Activated CD4-positive, CD25-positive, alpha-beta regulatory T cell (primary cell): ENCODE results near the gene LRIT2.

ENCODE experiments used
- DNase-seq, 4 experiments: peaks; one replicate each; lab custom pipeline; 2025; lab: John Stamatoyannopoulos, UW

LRIT2 gene

DNA sequence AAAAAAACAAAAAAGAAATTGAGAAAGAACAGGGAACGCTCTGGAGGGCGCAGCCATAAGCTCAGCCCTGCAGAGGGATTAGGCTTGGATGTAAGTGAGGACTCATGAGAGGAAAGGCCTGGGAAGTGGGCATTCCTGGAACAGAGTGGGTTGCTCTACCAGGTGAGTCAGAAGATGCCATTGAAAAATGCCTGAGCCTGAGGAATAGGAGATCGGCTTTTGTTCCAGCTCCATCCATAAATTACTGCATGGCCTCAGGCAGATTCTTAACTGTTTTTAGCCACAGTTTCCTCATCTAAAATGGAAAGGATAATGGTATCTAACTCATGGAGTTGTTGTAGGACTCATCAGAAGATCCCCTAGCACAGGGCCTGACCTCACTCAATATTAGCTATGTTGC lies 18.4 kb upstream of the LRIT2 start:
- no peak for DNase-seq

DNA sequence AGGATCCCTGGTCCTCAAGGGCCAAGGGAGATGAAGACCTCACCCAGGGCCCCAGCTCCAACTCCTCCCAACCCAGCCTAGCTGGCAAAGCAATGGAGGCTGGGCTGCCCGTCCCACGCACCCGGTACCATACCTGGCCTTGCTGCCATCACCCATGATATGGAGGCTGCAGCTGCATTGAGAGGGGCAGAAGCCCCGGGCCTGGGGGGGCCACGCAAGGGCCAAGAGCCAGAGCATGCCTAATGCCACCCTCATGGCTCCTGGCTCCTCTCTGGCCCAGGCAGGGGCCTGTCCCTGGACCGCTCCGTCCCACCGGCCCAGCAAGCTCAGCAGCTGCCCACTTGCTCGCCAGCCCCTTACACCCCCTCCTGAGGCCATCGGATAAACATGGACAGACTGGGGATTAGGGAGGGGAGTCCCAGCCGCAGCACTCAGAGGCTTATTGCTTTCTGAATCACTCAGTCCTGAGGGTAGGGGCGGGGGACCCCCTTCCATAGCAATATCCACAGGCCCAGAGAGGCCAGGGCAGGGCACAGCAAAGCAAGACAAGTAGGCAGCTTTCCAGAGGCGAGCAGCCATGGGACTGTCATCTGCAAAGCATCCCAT lies 15.9 kb upstream of the LRIT2 start, which contains the start of gene LRIT1:
Gene LRIT1 (minus strand): TSS at position 362 of the 606 bp plus-strand sequence. CDS start 107 bp downstream, at position 255.
- no peak for DNase-seq

DNA sequence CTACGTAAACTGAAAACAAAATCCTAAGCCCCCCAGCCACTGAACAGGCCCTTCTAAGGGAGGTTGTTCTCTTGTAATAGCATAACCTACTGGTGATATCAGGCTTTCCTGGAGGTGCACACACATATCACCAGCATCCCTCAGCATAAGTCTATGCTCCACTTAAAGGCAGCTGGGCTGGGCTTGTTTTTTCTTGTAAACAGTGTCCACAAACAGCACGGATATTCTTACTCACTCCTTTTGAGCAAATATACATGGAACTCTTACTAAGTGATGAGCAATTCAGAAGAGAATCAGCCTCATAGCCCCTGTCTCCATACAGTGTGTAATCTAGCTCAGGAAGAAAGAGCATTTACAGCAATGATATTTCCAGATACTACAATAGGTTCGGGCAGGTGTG lies 13.6 kb upstream of the LRIT2 start:
- DNase-seq, result no peak

GRCh38 chr10:84237199-84238051 lies 12.1 kb upstream of the LRIT2 start:
- DNase-seq, result no peak

DNA sequence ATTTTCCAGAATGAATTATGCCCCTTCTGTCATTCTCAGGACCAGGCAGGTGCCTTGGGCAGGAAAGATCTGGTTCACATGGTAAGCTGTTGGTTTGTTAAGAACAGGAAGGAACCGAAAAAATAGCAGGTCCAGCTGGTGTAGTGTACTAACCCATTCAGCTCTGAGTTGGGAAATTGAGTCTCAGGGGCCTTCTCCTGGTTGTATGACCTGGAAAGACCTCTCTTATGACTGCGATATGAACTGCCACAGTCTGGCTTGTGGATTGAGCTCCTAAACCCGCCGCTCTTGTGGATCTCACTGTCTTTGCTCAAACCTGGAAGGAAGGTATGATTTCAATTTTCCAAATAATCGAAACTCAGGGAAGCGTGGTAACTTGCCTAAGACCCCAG lies 11.5 kb upstream of the LRIT2 start:
- DNase-seq, result no peak

- DNase-seq, result no peak
Measured at GRCh38 chr10:84235096-84235495, 9.8 kb upstream of the LRIT2 start.

DNA sequence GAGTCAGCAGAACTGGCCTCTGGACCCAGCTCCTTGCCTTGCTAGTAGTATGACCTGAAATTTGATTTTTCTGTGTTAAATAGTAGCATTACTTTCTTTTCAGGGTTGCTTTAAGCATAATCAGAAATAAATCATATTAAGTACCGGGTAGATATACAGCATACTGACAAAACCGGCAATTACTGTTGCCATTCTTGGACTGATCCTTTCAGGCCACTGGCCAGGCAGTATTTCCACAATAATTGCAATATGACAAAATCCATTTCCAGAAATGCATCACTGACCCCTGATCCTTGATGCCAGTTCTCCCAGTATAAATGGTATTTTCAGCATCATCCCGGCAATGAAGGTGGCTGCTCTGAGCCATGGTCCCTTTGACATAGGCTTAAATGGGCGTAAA lies 9.1 kb upstream of the LRIT2 start:
- no peak for DNase-seq

DNA sequence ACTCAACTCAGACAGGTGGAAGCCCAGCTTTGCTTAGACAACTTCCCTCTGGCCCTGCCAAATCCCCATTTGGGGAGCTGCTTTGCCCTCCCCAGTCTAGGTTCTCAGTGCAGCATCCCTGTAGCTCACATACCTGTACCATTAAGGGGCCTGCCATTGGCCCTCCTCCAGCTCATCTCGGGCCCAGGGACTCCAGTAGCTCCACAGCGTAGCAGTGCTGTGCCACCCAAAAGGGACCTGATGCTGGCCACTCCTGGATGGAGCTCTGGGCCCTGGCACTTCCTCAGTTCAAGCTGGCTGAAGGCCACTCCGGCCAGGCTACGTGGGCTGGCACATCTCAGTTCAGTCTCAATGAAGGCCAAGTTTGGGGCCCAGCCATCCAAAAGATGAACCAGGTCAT lies 8.6 kb upstream of the LRIT2 start:
- no peak for DNase-seq

- no peak for DNase-seq
Measured at GRCh38 chr10:84232376-84232775, 7.0 kb upstream of the LRIT2 start.

DNA sequence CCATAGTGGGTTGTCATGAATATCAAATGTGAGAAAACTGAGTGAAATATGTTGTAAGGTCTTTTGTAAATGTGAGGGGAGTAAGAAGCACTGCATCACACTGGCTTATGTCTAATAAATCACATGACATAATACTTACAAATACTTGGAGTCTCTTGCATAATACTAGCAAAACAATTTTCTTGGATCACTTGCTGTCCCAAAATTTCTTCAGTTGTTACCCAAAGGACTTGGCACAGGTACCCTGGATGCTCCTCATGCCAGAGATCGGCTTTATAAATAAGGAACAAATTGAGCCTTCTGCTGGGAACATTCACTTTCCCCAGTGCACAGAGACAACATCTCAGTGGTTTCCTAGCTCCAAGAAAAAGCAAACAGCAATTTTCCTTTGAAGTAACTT lies 5.0 kb upstream of the LRIT2 start:
- DNase-seq, result no peak

- DNase-seq, result no peak
Measured at GRCh38 chr10:84227810-84228209, 2.5 kb upstream of the LRIT2 start.

- no peak for DNase-seq
Measured at GRCh38 chr10:84226616-84227015, 1.3 kb upstream of the LRIT2 start.

DNA sequence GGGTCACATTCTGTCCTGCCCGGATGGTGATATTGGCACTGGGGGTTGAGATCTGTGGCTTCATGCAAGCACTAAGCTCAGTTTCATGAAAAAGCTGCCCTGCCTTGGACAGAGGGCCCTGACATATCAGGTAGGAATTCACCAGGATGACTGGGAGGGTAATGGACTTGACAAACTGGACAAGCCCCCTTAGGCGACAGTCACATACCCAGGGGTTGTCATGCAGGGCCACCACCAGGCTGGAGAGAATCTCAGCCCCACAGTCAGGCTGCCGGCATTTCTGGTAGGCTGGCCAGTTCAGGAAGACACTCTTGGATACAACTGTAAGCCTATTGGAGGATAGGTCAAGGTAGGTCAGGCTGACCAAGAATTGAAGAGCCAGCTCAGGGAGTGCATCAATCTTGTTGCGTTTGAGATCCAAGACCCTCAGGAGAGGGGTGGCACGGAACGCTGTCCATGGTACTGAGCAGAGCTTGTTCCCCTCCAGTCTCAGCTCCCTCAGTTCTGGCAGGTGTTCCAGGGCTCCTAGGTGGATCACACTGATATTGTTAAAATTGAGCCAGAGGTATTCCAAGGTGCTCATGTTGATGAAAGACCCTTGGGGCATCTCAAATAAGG lies 824 bp downstream of the LRIT2 start:
- no peak for DNase-seq

- DNase-seq, result no peak
Measured at GRCh38 chr10:84221916-84222315, 3.4 kb downstream of the LRIT2 start.

DNA sequence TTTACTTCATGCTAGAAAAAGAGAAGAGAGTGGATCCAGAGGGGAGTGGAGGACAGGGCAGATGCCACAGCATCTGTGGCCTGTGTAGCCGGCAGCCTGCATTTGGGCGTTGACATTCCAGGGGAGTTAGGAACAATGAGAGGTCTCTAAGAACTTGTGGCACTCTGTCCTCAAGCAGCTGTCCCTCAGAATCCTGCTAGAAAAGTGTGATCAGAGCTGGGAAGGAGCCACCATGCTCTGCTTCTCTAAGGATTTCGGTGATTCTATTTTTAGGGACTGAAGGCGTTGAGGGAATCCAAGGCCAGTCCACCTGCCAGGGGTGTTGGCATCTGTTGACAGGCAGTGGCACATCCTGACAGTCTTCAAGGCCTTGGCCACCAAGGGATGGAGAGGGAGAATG lies 7.6 kb downstream of the LRIT2 start:
- no peak for DNase-seq

DNA sequence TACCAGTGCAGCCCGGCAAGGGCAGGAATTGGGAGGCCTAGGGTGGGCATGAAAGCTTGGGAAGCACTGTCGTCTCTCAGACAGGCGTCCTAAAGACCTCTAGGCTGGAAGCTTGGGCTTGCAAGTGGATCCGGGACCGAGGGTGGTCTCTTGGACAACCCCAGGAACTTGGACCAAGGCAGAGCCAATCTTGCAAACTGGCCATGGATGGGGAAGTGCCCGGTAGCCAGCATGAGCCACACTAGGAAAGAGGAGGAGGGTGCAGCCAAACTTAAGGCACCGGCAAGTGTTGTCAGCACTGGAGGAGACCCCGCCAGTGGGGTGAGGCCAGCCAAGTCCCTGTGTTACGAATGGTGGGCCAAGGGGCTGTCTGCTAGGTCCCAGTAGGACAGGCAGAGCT lies 8.5 kb downstream of the LRIT2 start:
- no peak for DNase-seq

DNA sequence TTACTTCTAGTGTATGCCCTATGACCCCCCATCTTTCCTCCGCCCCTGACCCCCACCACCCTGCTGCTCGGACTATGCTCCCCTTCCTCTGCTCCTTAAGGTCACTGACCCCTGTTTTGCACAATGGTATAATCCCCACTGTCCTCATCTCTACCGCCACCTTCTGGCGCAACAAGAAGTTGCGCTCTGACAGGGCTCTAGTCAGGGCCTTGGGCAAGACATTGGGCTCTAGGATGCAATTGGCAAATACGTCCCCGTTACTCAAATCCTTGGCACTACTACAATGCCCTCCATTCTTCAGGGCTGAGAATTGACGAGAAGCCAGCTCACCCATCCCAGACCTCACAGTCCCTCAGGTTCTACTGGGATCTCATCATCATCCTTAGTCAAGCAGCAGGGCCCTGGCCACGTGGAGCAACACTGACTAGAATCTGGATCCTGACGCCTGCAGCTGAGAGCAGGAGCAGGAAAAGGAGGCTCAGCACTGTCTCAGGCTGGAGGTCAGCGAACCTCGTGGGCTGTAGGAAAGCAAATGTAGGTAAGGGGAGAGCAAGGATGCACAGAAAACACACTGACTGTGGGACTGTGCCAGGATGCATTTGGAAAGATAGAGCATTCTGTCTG lies 10.6 kb downstream of the LRIT2 start:
- no peak for DNase-seq

GRCh38 chr10:84214046-84214572 lies 11.2 kb downstream of the LRIT2 start:
- DNase-seq, result no peak

GRCh38 chr10:84213076-84213475 lies 12.3 kb downstream of the LRIT2 start:
- DNase-seq, result no peak

GRCh38 chr10:84212014-84212413 lies 13.3 kb downstream of the LRIT2 start:
- DNase-seq, result no peak

- no peak for DNase-seq
Measured at GRCh38 chr10:84211566-84211965, 13.8 kb downstream of the LRIT2 start.

GRCh38 chr10:84208023-84208422 lies 17.3 kb downstream of the LRIT2 start:
- DNase-seq, result no peak
